Measurements from ENCODE around the gene PARP16. TPM values are rescaled to one million over a fixed set of nuclear protein-coding genes. Genes with fewer than 3 reads are reported as not detected.

The PARP16 gene
- polyA plus RNA-seq, 2 of the 4 experiments (the other 2 are of a cell fraction): 7.5 to 9.8 TPM

- no peak for DNase-seq (ENCODE audit: low read depth in 1 of 2, low spot score in 1 of 2)
- ATAC-seq: no peak
- no peak overlapping the region for H3K4me3 ChIP-seq
- POLR2A ChIA-PET: no interaction called here
- CTCF ChIA-PET: interaction anchor here (1.0 to 7.5 kb wide), 4 partner anchors 11 to 71 kb away, joined by 4 to 75 read pairs (median 18); no protein-coding TSS in a partner anchor
- no peak overlapping the region for H3K27ac ChIP-seq
- H3K4me1 ChIP-seq: no peaks in the 10 kb centered on the region
- FAIRE-seq: no peak
- H3K4me2 ChIP-seq: no peak overlapping the region
- WGBS (ENCODE audit: missing lambda C conversion rate): 80% methylated on average over 10 of the region's 18 CpGs
- H3K9me3 ChIP-seq: no peaks in the 10 kb centered on the region
- TF ChIP-seq ZFP36 (IDR thresholded peaks at IDR 0.05; ENCODE audit: borderline replicate concordance, partially characterized antibody): peak; percentile 78
- TF ChIP-seq HMGXB4 (CRISPR knock-in tag; IDR thresholded peaks at IDR 0.05; ENCODE audit: borderline replicate concordance): no peak
These were observed 43.5 kb upstream of the PARP16 start for GRCh38 chr15:65329984-65330735.

- TF ChIP-seq BCL3 (IDR thresholded peaks at IDR 0.05) (no peak), BHLHE40 (IDR thresholded peaks at IDR 0.05; ENCODE audit: low read depth, low read length) (no peak), MYC (IDR thresholded peaks at IDR 0.05; ENCODE audit: borderline replicate concordance, low read length) (no peak), CHD2 (IDR thresholded peaks at IDR 0.05; ENCODE audit: low read length, partially characterized antibody) (no peak), HES2 (IDR thresholded peaks at IDR 0.05) (no peak), USF2 (IDR thresholded peaks at IDR 0.05) (no peak), NFE2L2 (conservative IDR thresholded peaks at IDR 0.05; ENCODE audit: low read length) (no peak), ZSCAN20 (CRISPR knock-in tag; IDR thresholded peaks at IDR 0.05) (no peak), ZC3H11A (IDR thresholded peaks at IDR 0.05) (no peak), CBX2 (IDR thresholded peaks at IDR 0.05; ENCODE audit: borderline replicate concordance, low read depth) (no peak)
- H3K27ac ChIP-seq: no peak overlapping the region
- H3K4me2 ChIP-seq: no peak overlapping the region
- H3K4me1 ChIP-seq: no peaks in the 10 kb centered on the region
- no peak overlapping the region for H3K4me3 ChIP-seq
- CTCF ChIA-PET: interaction anchor here (0.8 to 7.5 kb wide), 5 partner anchors 9 to 71 kb away, joined by 3 to 75 read pairs (median 4); no protein-coding TSS in a partner anchor
- ATAC-seq: no peak
- WGBS (ENCODE audit: missing lambda C conversion rate): 84% methylated on average over 20 of the region's 21 CpGs
- DNase-seq (ENCODE audit: low read depth in 1 of 2, low spot score in 1 of 2): no peak
- POLR2A ChIA-PET: interaction anchor here (1.0 kb wide), 1 partner anchor 45 kb away, joined by 3 read pairs; no protein-coding TSS in a partner anchor
- FAIRE-seq: no peak
- H3K9me3 ChIP-seq: no peaks in the 10 kb centered on the region
These were observed 42.8 kb upstream of the PARP16 start for GRCh38 chr15:65329288-65329983.

- H3K9me3 ChIP-seq: no peaks in the 10 kb centered on the region
- ATAC-seq (no peak), FAIRE-seq (no peak), DNase-seq (ENCODE audit: low read depth in 1 of 2, low spot score in 1 of 2) (no peak)
- 81% methylated on average over 19 of the region's 21 CpGs for WGBS (ENCODE audit: missing lambda C conversion rate)
- H3K27ac ChIP-seq: no peak overlapping the region
- ChIA-PET CTCF (interaction anchor here (0.8 to 7.5 kb wide), 5 partner anchors 9 to 72 kb away, joined by 3 to 75 read pairs (median 4); no protein-coding TSS in a partner anchor), POLR2A (interaction anchor here (1.0 kb wide), 1 partner anchor 45 kb away, joined by 3 read pairs; no protein-coding TSS in a partner anchor)
- no peaks in the 10 kb centered on the region for H3K4me1 ChIP-seq
- H3K4me2 ChIP-seq: no peak overlapping the region
- TF ChIP-seq PHF8 (IDR thresholded peaks at IDR 0.05; ENCODE audit: borderline replicate concordance, low read depth): no peak
- TF ChIP-seq EHF (CRISPR knock-in tag; IDR thresholded peaks at IDR 0.05): no peak
- no peak for TF ChIP-seq RFX5 (IDR thresholded peaks at IDR 0.05)
- no peak for TF ChIP-seq HES2 (IDR thresholded peaks at IDR 0.05)
- no peak for TF ChIP-seq BCL3 (IDR thresholded peaks at IDR 0.05)
- TF ChIP-seq REST (IDR thresholded peaks at IDR 0.05): no peak
- no peak for TF ChIP-seq NFE2L2 (conservative IDR thresholded peaks at IDR 0.05; ENCODE audit: low read length)
- TF ChIP-seq JUNB (IDR thresholded peaks at IDR 0.05): no peak
- no peak for TF ChIP-seq CHD4 (IDR thresholded peaks at IDR 0.05; ENCODE audit: borderline replicate concordance)
- H3K4me3 ChIP-seq: no peak overlapping the region
These were observed 42.0 kb upstream of the PARP16 start for GRCh38 chr15:65328506-65329287.
